GM18517 (cell line): ENCODE measurements around the gene ROBO4.

Experiments
- ATAC-seq: cut with Tn5 transposase; IDR thresholded peaks from one replicate; pipeline ENCODE4 v1.9.1; 2021; ENCODE audit warnings: mild to moderate bottlenecking, moderate library complexity; ENCODE audit not compliant: unreplicated experiment

The ROBO4 gene

GRCh38 chr11:124875401-124875800 lies 22.3 kb downstream of the ROBO4 start:
- ATAC-seq, result no peak

- no peak for ATAC-seq
Observed at GRCh38 chr11:124874571-124875255, 23.0 kb downstream of the ROBO4 start.

- no peak for ATAC-seq
Observed at GRCh38 chr11:124873951-124874350, 23.7 kb downstream of the ROBO4 start.

GRCh38 chr11:124872741-124873140 lies 24.9 kb downstream of the ROBO4 start:
- ATAC-seq, result no peak

GRCh38 chr11:124872280-124872679 lies 25.4 kb downstream of the ROBO4 start:
- ATAC-seq, result no peak

GRCh38 chr11:124870430-124870829 lies 27.2 kb downstream of the ROBO4 start:
- ATAC-seq, result no peak

GRCh38 chr11:124869856-124870387 lies 27.7 kb downstream of the ROBO4 start:
- no peak for ATAC-seq

- ATAC-seq, result no peak
Observed at GRCh38 chr11:124869331-124869730, 28.3 kb downstream of the ROBO4 start.

GRCh38 chr11:124868331-124869274 lies 29.1 kb downstream of the ROBO4 start:
- ATAC-seq, result no peak

- ATAC-seq, result no peak
Observed at GRCh38 chr11:124867700-124868099, 30.0 kb downstream of the ROBO4 start.

- no peak for ATAC-seq
Observed at GRCh38 chr11:124865902-124866851, 31.5 kb downstream of the ROBO4 start.

GRCh38 chr11:124865181-124865901 lies 32.3 kb downstream of the ROBO4 start, which contains the start of gene ROBO3:
ROBO3 (plus strand) TSS chr11:124865432; CDS start chr11:124865578, 146 bp downstream.
- no peak for ATAC-seq

GRCh38 chr11:124864892-124865180 lies 32.8 kb downstream of the ROBO4 start:
- ATAC-seq, result no peak

GRCh38 chr11:124864176-124864891 lies 33.3 kb downstream of the ROBO4 start:
- ATAC-seq, result no peak

- no peak for ATAC-seq
Observed at GRCh38 chr11:124863826-124864165, 33.9 kb downstream of the ROBO4 start.

GRCh38 chr11:124863137-124863825 lies 34.4 kb downstream of the ROBO4 start:
- no peak for ATAC-seq

GRCh38 chr11:124861670-124862069 lies 36.0 kb downstream of the ROBO4 start:
- no peak for ATAC-seq

GRCh38 chr11:124859171-124859570 lies 38.5 kb downstream of the ROBO4 start:
- no peak for ATAC-seq

GRCh38 chr11:124846070-124846673 lies 51.5 kb downstream of the ROBO4 start:
- no peak for ATAC-seq
